ENCODE measurements around the gene GRIK2.

GRIK2 gene

GRCh38 chr6:101572627-101573026 lies 179.1 kb downstream of the GRIK2 start:
- DNase-seq (ENCODE audit: low read depth): no peak
- TF ChIP-seq CTCF (IDR thresholded peaks at IDR 0.05; ENCODE audit: low read depth, low read length, missing control alignments): no peak
- H3K4me3 ChIP-seq (ENCODE audit: low read depth, low read length): no peak overlapping the region

GRCh38 chr6:101577091-101577490 lies 183.6 kb downstream of the GRIK2 start:
- no peak overlapping the region for H3K4me3 ChIP-seq (ENCODE audit: low read depth, low read length)
- TF ChIP-seq CTCF (IDR thresholded peaks at IDR 0.05; ENCODE audit: low read depth, low read length, missing control alignments): no peak
- DNase-seq (ENCODE audit: low read depth): no peak

DNA sequence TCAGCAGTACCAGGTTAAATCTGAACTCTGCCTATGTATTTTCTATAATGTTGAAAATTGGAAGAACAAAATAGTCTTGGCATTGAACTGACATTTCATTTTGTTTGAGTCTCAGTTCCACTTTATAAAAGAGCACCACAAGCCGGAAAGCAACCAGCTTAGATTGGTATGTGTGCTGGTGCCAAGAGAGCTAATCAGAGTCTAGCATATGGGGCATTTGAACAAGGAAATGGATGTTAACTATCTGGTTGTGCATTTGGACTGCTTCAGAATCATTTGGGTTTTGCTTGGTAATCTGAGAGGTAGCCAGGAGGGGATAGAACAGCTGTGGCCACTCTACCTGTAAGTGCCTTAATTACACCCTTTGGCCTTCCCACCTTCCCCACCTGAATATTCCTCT lies 184.8 kb downstream of the GRIK2 start:
- no peak overlapping the region for H3K4me3 ChIP-seq (ENCODE audit: low read depth, low read length)
- DNase-seq (ENCODE audit: low read depth): no peak
- TF ChIP-seq CTCF (IDR thresholded peaks at IDR 0.05; ENCODE audit: low read depth, low read length, missing control alignments): no peak

GRCh38 chr6:101582792-101583191 lies 189.3 kb downstream of the GRIK2 start:
- no peak for DNase-seq (ENCODE audit: low read depth)
- no peak overlapping the region for H3K4me3 ChIP-seq (ENCODE audit: low read depth, low read length)
- no peak for TF ChIP-seq CTCF (IDR thresholded peaks at IDR 0.05; ENCODE audit: low read depth, low read length, missing control alignments)

DNA sequence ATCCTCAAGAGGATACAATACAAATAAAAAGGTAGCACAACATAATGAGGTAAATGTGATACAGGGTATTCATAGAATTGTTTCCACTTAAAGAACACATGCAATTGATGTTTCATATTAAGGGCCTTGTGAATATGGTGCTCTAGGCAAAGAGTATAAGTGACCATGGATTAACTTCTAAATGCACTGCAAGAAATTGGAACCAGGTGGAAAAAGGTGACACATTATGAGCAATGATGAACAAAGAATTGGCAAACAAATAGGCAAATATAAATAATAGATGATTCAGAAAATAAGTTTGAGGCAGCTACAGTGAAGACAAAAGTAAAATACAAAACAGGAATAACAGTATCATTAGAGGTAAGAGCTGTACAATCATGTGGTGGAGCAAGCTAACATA lies 192.0 kb downstream of the GRIK2 start:
- no peak overlapping the region for H3K4me3 ChIP-seq (ENCODE audit: low read depth, low read length)
- TF ChIP-seq CTCF (IDR thresholded peaks at IDR 0.05; ENCODE audit: low read depth, low read length, missing control alignments): no peak
- no peak for DNase-seq (ENCODE audit: low read depth)

GRCh38 chr6:101588343-101588742 lies 194.8 kb downstream of the GRIK2 start:
- H3K4me3 ChIP-seq (ENCODE audit: low read depth, low read length): no peak overlapping the region
- DNase-seq (ENCODE audit: low read depth): no peak
- TF ChIP-seq CTCF (IDR thresholded peaks at IDR 0.05; ENCODE audit: low read depth, low read length, missing control alignments): no peak

- no peak overlapping the region for H3K4me3 ChIP-seq (ENCODE audit: low read depth, low read length)
- DNase-seq (ENCODE audit: low read depth): no peak
- TF ChIP-seq CTCF (IDR thresholded peaks at IDR 0.05; ENCODE audit: low read depth, low read length, missing control alignments): no peak
These were observed 201.8 kb downstream of the GRIK2 start for GRCh38 chr6:101595276-101595675.

All from GM12864 (cell line).